HepG2 (cell line): Measurements from ENCODE around the gene SLFN14. TPM values are rescaled to one million over a fixed set of nuclear protein-coding genes. Genes with fewer than 3 reads are reported as not detected.

Experiments
- ATAC-seq: fragments of 200-7000 bp; cut with Tn5 transposase; 3 replicates; pipeline ENCODE4 v1.9.1; 2020; ENCODE audit warnings: mild to moderate bottlenecking, moderate library complexity
- BruUV-seq: library from RNA; stranded (reverse); fragments of 400-500 nt; replicated peaks from 2 replicates; lab custom pipeline; 2021; lab: Mats Ljungman, UMichigan
- CTCF ChIA-PET: fragments of 300-600 bp; formaldehyde crosslinking; extraction: SDS; loops from one replicate; lab custom pipeline; 2021; ENCODE audit warnings: low total read pairs, inconsistent platforms, low intra/inter-chr PET ratio; lab: Yijun Ruan, JAX
- POLR2A ChIA-PET: fragments of 350-600 bp; sonication (Branson Sonifier 250); formaldehyde crosslinking; loops from one replicate; lab custom pipeline; 2020; ENCODE audit warnings: antibody characterized with exemption, inconsistent platforms; lab: Yijun Ruan, JAX
- DNase-seq: peaks from one replicate; pipeline ENCODE4 v3.0.0-alpha.2; 2015; ENCODE audit warnings: low spot score
- FAIRE-seq: peaks from 3 replicates; lab custom pipeline; 2011; peaks lifted over from hg19 to GRCh38; lab: Jason Lieb, UNC
- H2AFZ ChIP-seq: one replicate; pipeline ENCODE4 v1.6.1; 2011; ENCODE audit warnings: low read length, inconsistent platforms
- H3K27ac ChIP-seq: fragments of 300-600 bp; 3 replicates; pipeline ENCODE4 v1.8.0; 2011; ENCODE audit warnings: mixed run types, mild to moderate bottlenecking, mixed read lengths, low read length, inconsistent platforms; ENCODE audit not compliant: insufficient read depth; ENCODE audit errors: extremely low read length
- H3K27me3 ChIP-seq, 2 experiments: fragments of 200-600 bp in 1 of 2; 2 replicates in 1 of 2; 3 replicates in 1 of 2; pipeline versions ENCODE4 v1.6.0 to v1.8.0; 2011; ENCODE audit warnings: low read length in 2 of 2, mild to moderate bottlenecking in 2 of 2, moderate library complexity in 2 of 2, inconsistent platforms in 1 of 2; ENCODE audit not compliant: insufficient read depth in 2 of 2, control insufficient read depth in 1 of 2
- H3K36me3 ChIP-seq, 2 experiments: fragments of 200-600 bp in 1 of 2; replicated peaks in 1 of 2; 2 replicates in 1 of 2; 3 replicates in 1 of 2; pipeline versions ENCODE4 v1.5.1 to v1.8.0; 2011; ENCODE audit warnings: low read length in 2 of 2, inconsistent platforms in 1 of 2; ENCODE audit not compliant: insufficient read depth in 2 of 2, control insufficient read depth in 1 of 2
- H3K4me1 ChIP-seq: 2 replicates; pipeline ENCODE4 v1.5.1; 2012; ENCODE audit warnings: low read length, inconsistent platforms; ENCODE audit not compliant: insufficient read depth
- H3K4me2 ChIP-seq: 2 replicates; pipeline ENCODE4 v1.6.0; 2011; ENCODE audit warnings: low read depth, low read length, inconsistent platforms
- H3K4me3 ChIP-seq, 3 experiments: fragments of 200-600 bp in 1 of 3; sonication (generic), shearing (Covaris generic) in 1 of 3; replicated peaks in 1 of 3; 2 replicates each; pipeline ENCODE4 v1.5.1; 2011 to 2016; ENCODE audit warnings: low read length in 3 of 3, inconsistent platforms in 2 of 3, low read depth in 2 of 3, mild to moderate bottlenecking in 2 of 3, control low read depth in 1 of 3, mixed read lengths in 1 of 3; ENCODE audit not compliant: insufficient read depth in 1 of 3
- H3K79me2 ChIP-seq: one replicate; pipeline ENCODE4 v1.6.1; 2011; ENCODE audit warnings: low read length, inconsistent platforms; ENCODE audit not compliant: insufficient read depth
- H3K9ac ChIP-seq: 2 replicates; pipeline ENCODE4 v1.6.0; 2011; ENCODE audit warnings: mild to moderate bottlenecking, low read depth, low read length, inconsistent platforms; ENCODE audit not compliant: insufficient read depth
- H3K9me3 ChIP-seq: 2 replicates; pipeline ENCODE4 v1.5.1; 2012; ENCODE audit warnings: mild to moderate bottlenecking, low read length
- H4K20me1 ChIP-seq: 2 replicates; pipeline ENCODE4 v1.6.0; 2011; ENCODE audit warnings: inconsistent platforms, mild to moderate bottlenecking, low read length, moderate library complexity; ENCODE audit not compliant: insufficient read depth
- CEBPB ChIP-seq: IDR thresholded peaks from 2 replicates; pipeline ENCODE4 v1.6.1; 2011; ENCODE audit warnings: low read depth, low read length, improper control_type of control experiment, borderline replicate concordance
- FLYWCH1 ChIP-seq: sonication (generic); formaldehyde crosslinking; IDR thresholded peaks from 2 replicates; pipeline ENCODE4 v1.8.1; 2023; ENCODE audit warnings: mild to moderate bottlenecking, missing genetic modification reagents
- RFX1 ChIP-seq: fragments of 450-650 bp; IDR thresholded peaks from 2 replicates; pipeline ENCODE4 v1.6.1; 2017
- SNRNP70 ChIP-seq: fragments of 200-400 bp; formaldehyde crosslinking; IDR thresholded peaks from 2 replicates; pipeline ENCODE4 v1.6.1; 2017; ENCODE audit warnings: mild to moderate bottlenecking, low read depth, low read length, moderate library complexity
- ZFP37 ChIP-seq: sonication (generic); formaldehyde crosslinking; IDR thresholded peaks from 2 replicates; pipeline ENCODE4 v1.4.0; 2020; ENCODE audit warnings: missing genetic modification reagents, borderline replicate concordance
- ZFY ChIP-seq: sonication (generic); formaldehyde crosslinking; IDR thresholded peaks from 2 replicates; pipeline ENCODE4 v1.4.0; 2020; ENCODE audit warnings: missing genetic modification reagents
- ZNF10 ChIP-seq: sonication (generic); formaldehyde crosslinking; IDR thresholded peaks from 2 replicates; pipeline ENCODE4 v1.4.0; 2020; ENCODE audit warnings: mild to moderate bottlenecking, low read depth, missing genetic modification reagents, borderline replicate concordance
- ZNF121 ChIP-seq: sonication (generic); formaldehyde crosslinking; IDR thresholded peaks from 2 replicates; pipeline ENCODE4 v1.5.0; 2020; ENCODE audit warnings: mild to moderate bottlenecking, missing genetic modification reagents
- ZNF451 ChIP-seq: sonication (generic); formaldehyde crosslinking; IDR thresholded peaks from 2 replicates; pipeline ENCODE4 v1.5.0; 2020; ENCODE audit warnings: mild to moderate bottlenecking, missing genetic modification reagents
- ZNF572 ChIP-seq: sonication (generic); formaldehyde crosslinking; IDR thresholded peaks from 2 replicates; pipeline ENCODE4 v1.5.1; 2020; ENCODE audit warnings: mild to moderate bottlenecking, missing genetic modification reagents
- ZNF614 ChIP-seq: IDR thresholded peaks from 2 replicates; pipeline ENCODE4 v1.6.1; 2018; ENCODE audit warnings: missing biosample characterization, missing genetic modification reagents, inconsistent platforms, borderline replicate concordance
- ZNF7 ChIP-seq: IDR thresholded peaks from 2 replicates; pipeline ENCODE4 v1.6.1; 2016; ENCODE audit warnings: missing biosample characterization, missing genetic modification reagents
- ZNF777 ChIP-seq: sonication (generic); formaldehyde crosslinking; IDR thresholded peaks from 2 replicates; pipeline ENCODE4 v1.4.0; 2020; ENCODE audit warnings: missing genetic modification reagents
- WGBS: methylation state at CpG from one replicate; pipeline ENCODE4 v1.1.6; 2017; ENCODE audit warnings: low lambda C conversion rate; 5-methylcytosine and 5-hydroxymethylcytosine counted together
- in situ Hi-C: cut with HindIII; loops from 2 replicates; pipeline ENCODE4 v1.10.0; 2017; ENCODE audit warnings: low pct_unique_long_range_greater_than_20kb; ENCODE audit not compliant: extremely low pct_ligation_motif_present
- intact Hi-C: fragments of 100-400 bp; cut with micrococcal nuclease; formaldehyde crosslinking; loops from one replicate; pipeline ENCODE4 v1.10.0; 2022; ENCODE audit not compliant: unreplicated experiment
- polyA plus RNA-seq, 8 experiments: library from polyadenylated mRNA; depleted of rRNA in 3 of 8; stranded (reverse) in 7 of 8; unstranded in 1 of 8; fragments of >200 nt; fragmentation: Illumina TruSeq in 4 of 8; extraction: Trizol in 4 of 8; gene quantifications; 2 replicates each; pipeline versions ENCODE4 v1.2.1 to v1.2.3, GENCODE V29; 2011 to 2016; ENCODE audit warnings: low read depth in 4 of 8, missing spikeins in 1 of 8, mixed read lengths in 1 of 8; ENCODE audit not compliant: insufficient read depth in 1 of 8
- total RNA-seq, 5 experiments: library from RNA; depleted of rRNA; stranded (reverse); fragments of >200 nt; fragmentation: Illumina TruSeq; extraction: Trizol; gene quantifications; 2 replicates each; pipeline ENCODE4 v1.2.3, GENCODE V29; 2016; ENCODE audit warnings: low read depth in 1 of 5
- TF ChIP-seq, protein P1 (sequence below): sonication (generic); formaldehyde crosslinking; IDR thresholded peaks from 2 replicates; pipeline ENCODE4 v1.4.0; 2020; ENCODE audit warnings: missing genetic modification reagents
- TF ChIP-seq, protein P2 (sequence below): IDR thresholded peaks from 2 replicates; pipeline ENCODE4 v1.6.1; 2012; ENCODE audit warnings: low read depth, low read length, improper control_type of control experiment
- TF ChIP-seq, protein P3 (sequence below): sonication (generic); formaldehyde crosslinking; IDR thresholded peaks from 2 replicates; pipeline ENCODE4 v1.5.1; 2020; ENCODE audit warnings: missing genetic modification reagents, mild to moderate bottlenecking, borderline replicate concordance

The SLFN14 gene
- total and polyA plus RNA-seq, 2 of the 13 experiments (the other 11 are each of a cell fraction or from before 2014, with no cell fraction given), result not detected

DNA sequence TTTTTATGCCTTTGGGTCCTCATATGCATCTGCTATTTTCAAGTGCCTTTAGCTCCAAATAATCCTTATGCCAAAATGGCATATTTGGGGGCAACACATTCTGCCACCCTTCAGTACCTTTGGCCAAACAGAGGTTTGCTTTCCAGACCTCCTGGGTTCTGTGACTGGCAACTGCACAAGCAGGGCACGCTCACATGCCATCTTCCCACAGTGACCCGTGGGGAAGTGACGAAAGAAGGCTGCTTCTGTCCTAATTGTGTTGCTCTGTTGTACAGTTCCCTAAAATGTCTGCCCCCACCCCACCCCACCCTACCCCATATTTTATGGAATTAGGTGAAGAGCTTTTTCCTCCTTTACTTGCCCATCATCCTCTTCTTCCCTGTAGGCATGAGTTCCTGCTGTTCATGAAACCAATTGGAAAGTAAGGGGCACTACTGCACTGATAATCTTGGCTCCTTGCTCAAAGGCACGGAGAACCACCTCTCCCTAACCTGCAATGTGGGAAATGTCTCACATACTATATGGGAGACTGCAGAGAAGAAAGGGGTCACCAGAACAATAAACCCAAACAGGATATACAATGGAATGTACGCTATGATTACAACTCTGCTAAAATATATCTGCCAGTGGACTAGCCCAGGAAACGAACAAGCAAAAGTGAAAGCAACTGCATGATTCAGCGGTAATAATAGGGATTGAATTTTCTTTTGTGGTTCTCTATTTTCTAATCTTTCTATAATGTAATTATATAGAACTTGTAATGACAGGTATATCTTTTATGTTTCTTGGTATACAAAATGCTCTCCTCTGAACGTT is 19.8 kb downstream of the SLFN14 start:
- Histone ChIP-seq H3K4me3 (peak overlapping the region in 2 of 3 experiments; percentile 27 to 42; a peak in 3 of 6 replicates), H3K9me3 (no peaks in the 10 kb centered on the region), H3K27ac (no peak overlapping the region), H3K4me2 (peak overlapping the region; percentile 74), H3K27me3 (0 out of 5 replicates have a peak, but pooled peaks cover 0 to 3% of the 10 kb centered on the region in 2 experiments), H3K9ac (no peak overlapping the region), H2AFZ (peak overlapping the region; percentile 63), H4K20me1 (no peaks in the 10 kb centered on the region), H3K79me2 (no peaks in the 10 kb centered on the region), H3K36me3 (no peaks in the 10 kb centered on the region), H3K4me1 (no peaks in the 10 kb centered on the region)
- BruUV-seq, result no TSS peak
- ATAC-seq (no peak), FAIRE-seq (no peak), DNase-seq (no peak)
- no peak for TF ChIP-seq ZFP37
- no peak for TF ChIP-seq CEBPB
- no peak for TF ChIP-seq FLYWCH1
- TF ChIP-seq, protein P1, sequence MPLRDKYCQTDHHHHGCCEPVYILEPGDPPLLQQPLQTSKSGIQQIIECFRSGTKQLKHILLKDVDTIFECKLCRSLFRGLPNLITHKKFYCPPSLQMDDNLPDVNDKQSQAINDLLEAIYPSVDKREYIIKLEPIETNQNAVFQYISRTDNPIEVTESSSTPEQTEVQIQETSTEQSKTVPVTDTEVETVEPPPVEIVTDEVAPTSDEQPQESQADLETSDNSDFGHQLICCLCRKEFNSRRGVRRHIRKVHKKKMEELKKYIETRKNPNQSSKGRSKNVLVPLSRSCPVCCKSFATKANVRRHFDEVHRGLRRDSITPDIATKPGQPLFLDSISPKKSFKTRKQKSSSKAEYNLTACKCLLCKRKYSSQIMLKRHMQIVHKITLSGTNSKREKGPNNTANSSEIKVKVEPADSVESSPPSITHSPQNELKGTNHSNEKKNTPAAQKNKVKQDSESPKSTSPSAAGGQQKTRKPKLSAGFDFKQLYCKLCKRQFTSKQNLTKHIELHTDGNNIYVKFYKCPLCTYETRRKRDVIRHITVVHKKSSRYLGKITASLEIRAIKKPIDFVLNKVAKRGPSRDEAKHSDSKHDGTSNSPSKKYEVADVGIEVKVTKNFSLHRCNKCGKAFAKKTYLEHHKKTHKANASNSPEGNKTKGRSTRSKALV, result no peak
- TF ChIP-seq ZNF10, result no peak
- TF ChIP-seq ZNF7, result no peak
- TF ChIP-seq, protein P2, sequence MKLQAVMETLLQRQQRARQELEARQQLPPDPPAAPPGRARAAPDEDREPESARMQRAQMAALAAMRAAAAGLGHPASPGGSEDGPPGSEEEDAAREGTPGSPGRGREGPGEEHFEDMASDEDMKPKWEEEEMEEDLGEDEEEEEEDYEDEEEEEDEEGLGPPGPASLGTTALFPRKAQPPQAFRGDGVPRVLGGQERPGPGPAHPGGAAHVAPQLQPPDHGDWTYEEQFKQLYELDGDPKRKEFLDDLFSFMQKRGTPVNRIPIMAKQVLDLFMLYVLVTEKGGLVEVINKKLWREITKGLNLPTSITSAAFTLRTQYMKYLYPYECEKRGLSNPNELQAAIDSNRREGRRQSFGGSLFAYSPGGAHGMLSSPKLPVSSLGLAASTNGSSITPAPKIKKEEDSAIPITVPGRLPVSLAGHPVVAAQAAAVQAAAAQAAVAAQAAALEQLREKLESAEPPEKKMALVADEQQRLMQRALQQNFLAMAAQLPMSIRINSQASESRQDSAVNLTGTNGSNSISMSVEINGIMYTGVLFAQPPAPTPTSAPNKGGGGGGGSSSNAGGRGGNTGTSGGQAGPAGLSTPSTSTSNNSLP, result no peak
- no peak for TF ChIP-seq ZNF614
- no peak for TF ChIP-seq ZNF121 (CRISPR knock-in tag)
- no peak for TF ChIP-seq ZFY (CRISPR knock-in tag)
- no peak for TF ChIP-seq ZNF451 (CRISPR knock-in tag)
- no peak for TF ChIP-seq SNRNP70
- no peak for TF ChIP-seq ZNF777 (CRISPR knock-in tag)
- TF ChIP-seq, protein P3, sequence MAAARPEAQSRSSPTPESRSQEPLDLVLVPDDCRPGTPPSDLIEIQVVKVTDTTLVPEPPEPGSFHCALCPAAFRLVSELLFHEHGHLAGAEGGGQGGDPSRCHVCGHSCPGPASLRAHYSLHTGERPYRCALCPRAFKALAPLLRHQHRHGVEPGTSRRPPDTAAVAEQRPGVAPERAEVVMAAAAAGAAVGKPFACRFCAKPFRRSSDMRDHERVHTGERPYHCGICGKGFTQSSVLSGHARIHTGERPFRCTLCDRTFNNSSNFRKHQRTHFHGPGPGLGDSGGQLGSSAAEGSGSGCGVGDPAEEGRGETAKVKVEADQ (CRISPR knock-in tag), result no peak
- no peak for TF ChIP-seq RFX1
- TF ChIP-seq ZNF572 (CRISPR knock-in tag), result no peak
- CTCF ChIA-PET, result no interaction called here
- intact Hi-C loops, result no loop called here
- POLR2A ChIA-PET, result no interaction called here
- in situ Hi-C loops, result loop anchor here (25.0 kb wide), 1 partner anchor 1128 kb away; no protein-coding TSS in a partner anchor
- WGBS, result 12% methylated on average over 8 of the region's 8 CpGs
